WTC11 (cell line): ENCODE measurements around the gene WDR18. TPM values are rescaled to one million over a fixed set of nuclear protein-coding genes. Genes with fewer than 3 reads are reported as not detected.

Experiments used
- ATAC-seq: fragments of 200-7000 bp; cut with Tn5 transposase; 2 replicates; pipeline ENCODE4 v1.10.0; 2021; ENCODE audit warnings: mild to moderate bottlenecking, moderate library complexity
- CTCF ChIA-PET: fragments of 300-600 bp; sonication (Branson Sonifier 250); formaldehyde crosslinking; loops from one replicate; lab custom pipeline; 2021; ENCODE audit warnings: antibody characterized with exemption; lab: Charles Lee
- POLR2A ChIA-PET: fragments of 350-600 bp; sonication (Branson Sonifier 250); formaldehyde crosslinking; loops from one replicate; lab custom pipeline; 2021; ENCODE audit warnings: antibody characterized with exemption; lab: Charles Lee
- DNase-seq: peaks from one replicate; pipeline ENCODE4 v3.0.0; 2021; ENCODE audit warnings: low spot score
- H3K27ac Mint-ChIP-seq: 2 replicates; pipeline ENCODE4 v1.8.0; 2021; ENCODE audit warnings: mixed read lengths
- H3K27me3 Mint-ChIP-seq: 2 replicates; pipeline ENCODE4 v1.8.0; 2021; ENCODE audit warnings: low read depth, mild to moderate bottlenecking, moderate library complexity, mixed read lengths
- H3K36me3 Mint-ChIP-seq: 2 replicates; pipeline ENCODE4 v1.8.0; 2021; ENCODE audit warnings: mixed read lengths
- H3K4me1 Mint-ChIP-seq: 2 replicates; pipeline ENCODE4 v1.8.0; 2022; ENCODE audit warnings: mixed read lengths
- H3K4me3 Mint-ChIP-seq: 2 replicates; pipeline ENCODE4 v1.8.0; 2021; ENCODE audit warnings: mild to moderate bottlenecking, moderate library complexity, mixed read lengths
- H3K9me3 Mint-ChIP-seq: 2 replicates; pipeline ENCODE4 v1.8.0; 2021; ENCODE audit warnings: mixed read lengths
- CREB1 ChIP-seq: sonication (generic); formaldehyde crosslinking; IDR thresholded peaks from 2 replicates; pipeline ENCODE4 v1.8.0; 2023; ENCODE audit warnings: mild to moderate bottlenecking, missing genetic modification reagents
- CREM ChIP-seq: sonication (generic); formaldehyde crosslinking; IDR thresholded peaks from 2 replicates; pipeline ENCODE4 v1.8.1; 2022; ENCODE audit warnings: mild to moderate bottlenecking, missing genetic modification reagents, moderate library complexity
- CTCF ChIP-seq: fragments of 200-600 bp; IDR thresholded peaks from 2 replicates; pipeline ENCODE4 v1.8.0; 2022; ENCODE audit warnings: antibody characterized with exemption
- GTF2I ChIP-seq: fragments of 250-450 bp; sonication (Bioruptor Pico); conservative IDR thresholded peaks from 2 replicates; pipeline ENCODE4 v1.4.0; 2021; ENCODE audit warnings: mild to moderate bottlenecking
- HMGXB4 ChIP-seq: sonication (generic); formaldehyde crosslinking; IDR thresholded peaks from 2 replicates; pipeline ENCODE4 v1.8.1; 2023; ENCODE audit warnings: mild to moderate bottlenecking, moderate library complexity, missing genetic modification reagents
- MYBL2 ChIP-seq: sonication (generic); formaldehyde crosslinking; IDR thresholded peaks from 2 replicates; pipeline ENCODE4 v1.8.1; 2023; ENCODE audit warnings: mild to moderate bottlenecking, moderate library complexity, missing genetic modification reagents
- NR3C1 ChIP-seq: sonication (generic); formaldehyde crosslinking; conservative IDR thresholded peaks from 2 replicates; pipeline ENCODE4 v1.8.1; 2023; ENCODE audit warnings: low read depth, mild to moderate bottlenecking, missing genetic modification reagents
- PRDM15 ChIP-seq: sonication (generic); formaldehyde crosslinking; IDR thresholded peaks from 2 replicates; pipeline ENCODE4 v1.8.0; 2022; ENCODE audit warnings: missing genetic modification reagents
- RORB ChIP-seq: fragments of 250-450 bp; sonication (Bioruptor Pico); IDR thresholded peaks from 2 replicates; pipeline ENCODE4 v1.9.0; 2021; ENCODE audit warnings: mild to moderate bottlenecking
- SOX15 ChIP-seq: fragments of 250-450 bp; sonication (Bioruptor Pico); IDR thresholded peaks from 2 replicates; pipeline ENCODE4 v1.9.0; 2021; ENCODE audit warnings: mild to moderate bottlenecking
- TEAD4 ChIP-seq: sonication (generic); formaldehyde crosslinking; IDR thresholded peaks from 2 replicates; pipeline ENCODE4 v1.8.0; 2022; ENCODE audit warnings: mild to moderate bottlenecking, missing genetic modification reagents
- ZMAT4 ChIP-seq: fragments of 250-450 bp; sonication (Bioruptor Pico); IDR thresholded peaks from 2 replicates; pipeline ENCODE4 v1.9.0; 2021; ENCODE audit warnings: mild to moderate bottlenecking
- ZNF219 ChIP-seq: sonication (generic); formaldehyde crosslinking; IDR thresholded peaks from 2 replicates; pipeline ENCODE4 v1.8.0; 2023; ENCODE audit warnings: missing genetic modification reagents, mild to moderate bottlenecking, borderline replicate concordance
- ZNF532 ChIP-seq: fragments of 250-450 bp; sonication (Bioruptor Pico); IDR thresholded peaks from 2 replicates; pipeline ENCODE4 v1.9.0; 2021; ENCODE audit warnings: mild to moderate bottlenecking, borderline replicate concordance
- ZNF671 ChIP-seq: fragments of 250-450 bp; sonication (Bioruptor Pico); IDR thresholded peaks from 2 replicates; pipeline ENCODE4 v1.8.0; 2021; ENCODE audit warnings: mild to moderate bottlenecking
- total RNA-seq: library from RNA; stranded (reverse); gene quantifications from 3 replicates; pipeline ENCODE4 v1.2.3, GENCODE V29; 2021

Gene WDR18
- total RNA-seq, 1 experiment from 2014 or later: 140 TPM

- TF ChIP-seq PRDM15 (CRISPR knock-in tag) (no peak), ZMAT4 (CRISPR knock-in tag) (no peak), RORB (CRISPR knock-in tag) (no peak), HMGXB4 (CRISPR knock-in tag) (no peak), CTCF (no peak), CREB1 (CRISPR knock-in tag) (no peak)
Observed at GRCh38 chr19:974564-975257, 9.4 kb upstream of the WDR18 start (continued).

- Mint-ChIP-seq H3K9me3 (no peaks in the 10 kb centered on the region), H3K4me1 (peaks cover 15% of the 10 kb centered on the region), H3K4me3 (no peak overlapping the region), H3K27me3 (no peaks in the 10 kb centered on the region), H3K36me3 (peaks cover 8% of the 10 kb centered on the region), H3K27ac (no peak overlapping the region)
- ChIA-PET POLR2A (interaction anchor here (0.5 kb wide), 1 partner anchor 30 kb away, joined by 3 read pairs; no protein-coding TSS in a partner anchor), CTCF (interaction anchor here (0.8 to 1.3 kb wide), 3 partner anchors 17 to 59 kb away, joined by 3 read pairs; no protein-coding TSS in a partner anchor)
- TF ChIP-seq GTF2I (CRISPR knock-in tag): no peak
- TF ChIP-seq NR3C1 (CRISPR knock-in tag): no peak
- TF ChIP-seq CREM (CRISPR knock-in tag): no peak
- TF ChIP-seq SOX15 (CRISPR knock-in tag): no peak
- no peak for TF ChIP-seq ZNF671 (CRISPR knock-in tag)
- no peak for TF ChIP-seq ZNF219 (CRISPR knock-in tag)
- TF ChIP-seq TEAD4 (CRISPR knock-in tag): no peak
- DNase-seq (no peak), ATAC-seq (no peak)
Observed at GRCh38 chr19:976476-976875, 7.7 kb upstream of the WDR18 start.

- DNase-seq (no peak), ATAC-seq (no peak)
- Mint-ChIP-seq H3K9me3 (no peaks in the 10 kb centered on the region), H3K4me1 (peaks cover 15% of the 10 kb centered on the region), H3K27ac (no peak overlapping the region), H3K27me3 (no peaks in the 10 kb centered on the region), H3K36me3 (peaks cover 4% of the 10 kb centered on the region), H3K4me3 (no peak overlapping the region)
- TF ChIP-seq MYBL2 (CRISPR knock-in tag): no peak
- no peak for TF ChIP-seq ZNF671 (CRISPR knock-in tag)
- TF ChIP-seq ZNF532 (CRISPR knock-in tag): no peak
- ChIA-PET CTCF (interaction anchor here (1.1 to 1.3 kb wide), 3 partner anchors 12 to 54 kb away, joined by 3 read pairs; no protein-coding TSS in a partner anchor), POLR2A (interaction anchor here (0.5 kb wide), 1 partner anchor 30 kb away, joined by 3 read pairs; no protein-coding TSS in a partner anchor)
Observed at GRCh38 chr19:977058-977464, 7.1 kb upstream of the WDR18 start.
